OCI-M2 (cell line): ENCODE data around the gene ZNF280B.

ENCODE experiments used
- DNase-seq: peaks from one replicate; lab custom pipeline; 2025; ENCODE audit not compliant: unreplicated experiment; lab: John Stamatoyannopoulos, UW

ZNF280B gene, protein sequence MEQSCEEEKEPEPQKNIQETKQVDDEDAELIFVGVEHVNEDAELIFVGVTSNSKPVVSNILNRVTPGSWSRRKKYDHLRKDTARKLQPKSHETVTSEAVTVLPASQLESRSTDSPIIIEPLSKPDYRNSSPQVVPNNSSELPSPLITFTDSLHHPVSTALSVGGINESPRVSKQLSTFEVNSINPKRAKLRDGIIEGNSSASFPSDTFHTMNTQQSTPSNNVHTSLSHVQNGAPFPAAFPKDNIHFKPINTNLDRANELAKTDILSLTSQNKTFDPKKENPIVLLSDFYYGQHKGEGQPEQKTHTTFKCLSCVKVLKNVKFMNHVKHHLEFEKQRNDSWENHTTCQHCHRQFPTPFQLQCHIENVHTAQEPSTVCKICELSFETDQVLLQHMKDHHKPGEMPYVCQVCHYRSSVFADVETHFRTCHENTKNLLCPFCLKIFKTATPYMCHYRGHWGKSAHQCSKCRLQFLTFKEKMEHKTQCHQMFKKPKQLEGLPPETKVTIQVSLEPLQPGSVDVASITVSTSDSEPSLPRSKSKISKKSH

DNA sequence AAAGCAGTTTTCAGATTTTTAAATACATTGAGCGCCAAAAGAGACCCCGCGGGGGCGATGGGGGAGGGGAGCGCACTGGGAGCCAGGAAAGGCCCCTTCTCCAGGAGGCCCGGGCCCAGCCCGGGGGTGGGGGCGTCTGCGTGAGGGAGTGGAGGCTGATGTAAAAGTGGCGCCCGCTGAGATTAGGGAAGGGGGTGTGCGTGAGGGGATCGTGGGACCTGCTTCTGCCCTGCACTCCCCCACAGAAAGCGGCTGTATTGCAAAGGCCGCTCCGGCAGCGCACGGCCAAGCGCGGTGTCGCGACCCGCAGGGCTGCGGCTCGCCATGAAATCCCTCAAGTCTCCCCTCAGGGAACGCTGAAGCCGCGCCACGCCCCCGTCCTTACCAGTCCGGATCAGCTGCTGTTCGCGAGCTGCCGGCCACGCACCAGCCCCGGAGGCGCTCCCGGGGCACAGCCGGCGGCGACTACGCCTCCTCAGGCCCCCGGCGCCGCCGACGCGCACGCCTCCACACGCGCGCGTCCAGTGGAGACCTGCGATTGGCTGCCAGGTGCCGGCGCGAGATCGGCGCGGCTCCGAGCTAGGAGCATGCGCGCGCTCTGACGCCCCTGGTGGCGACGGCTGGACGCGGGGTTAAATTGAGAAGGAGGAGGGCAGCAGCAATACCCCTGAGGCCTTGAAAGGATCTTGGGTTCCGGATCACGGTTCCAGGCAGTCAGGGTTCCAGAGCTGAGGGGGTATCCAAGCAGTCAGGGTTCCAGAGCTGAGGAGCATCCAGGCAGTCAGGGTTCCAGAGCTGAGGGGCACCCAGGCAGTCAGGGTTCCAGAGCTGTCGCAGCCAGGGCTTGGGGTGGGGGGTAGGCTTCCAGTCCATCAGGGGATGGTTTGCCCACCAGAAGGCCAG is at the start of gene ZNF280B:
TSS of gene ZNF280B (minus strand) at position 469 of the 903 bp plus-strand sequence. CDS start 19,344 bp downstream, outside the sequence.
- no peak for DNase-seq

DNA sequence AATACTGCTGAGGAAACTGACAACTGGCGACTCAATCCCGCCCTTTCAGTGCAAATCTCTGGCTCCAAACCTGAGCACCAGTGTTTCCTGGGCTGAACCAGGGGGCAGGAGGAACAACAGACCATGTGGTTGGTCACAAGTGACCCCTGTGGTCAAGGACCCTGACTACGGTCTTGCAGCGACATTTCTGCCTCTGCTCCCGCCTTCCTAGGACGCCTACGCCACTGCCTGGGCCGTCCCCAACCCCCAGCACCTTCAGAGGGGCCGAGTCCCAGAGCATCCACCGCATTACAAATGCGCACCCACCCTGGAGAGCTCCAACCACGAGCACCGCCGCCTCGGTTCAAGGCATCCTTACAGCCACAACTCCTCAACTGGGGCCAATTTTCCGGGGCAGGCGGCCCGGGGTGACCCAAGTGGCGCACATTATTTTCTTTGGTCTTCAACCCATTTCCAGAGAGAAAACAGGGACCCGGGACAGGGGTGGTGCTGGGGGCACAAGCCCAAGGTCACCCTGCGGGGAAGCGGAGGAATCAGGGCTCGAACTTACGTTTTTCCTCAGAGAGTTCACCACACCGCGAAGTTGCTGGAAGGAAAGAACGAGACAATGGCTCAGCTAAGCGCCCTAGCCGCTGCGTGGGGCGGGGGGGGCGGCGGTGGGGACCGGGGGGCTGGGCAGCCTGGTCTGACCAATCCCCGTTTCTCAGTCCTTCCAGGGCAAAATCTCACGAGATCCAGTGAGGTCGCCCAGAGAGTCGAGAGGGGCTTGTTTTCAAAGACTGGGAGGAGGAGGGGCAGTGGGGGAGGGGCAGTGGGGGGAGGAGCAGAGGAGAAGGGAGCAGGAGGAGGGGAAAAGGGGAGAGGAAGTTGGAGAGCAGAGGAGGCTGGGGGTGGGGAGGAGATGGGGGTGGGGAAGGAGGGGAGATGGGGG is 48.7 kb upstream of the ZNF280B start:
- no peak for DNase-seq

DNA sequence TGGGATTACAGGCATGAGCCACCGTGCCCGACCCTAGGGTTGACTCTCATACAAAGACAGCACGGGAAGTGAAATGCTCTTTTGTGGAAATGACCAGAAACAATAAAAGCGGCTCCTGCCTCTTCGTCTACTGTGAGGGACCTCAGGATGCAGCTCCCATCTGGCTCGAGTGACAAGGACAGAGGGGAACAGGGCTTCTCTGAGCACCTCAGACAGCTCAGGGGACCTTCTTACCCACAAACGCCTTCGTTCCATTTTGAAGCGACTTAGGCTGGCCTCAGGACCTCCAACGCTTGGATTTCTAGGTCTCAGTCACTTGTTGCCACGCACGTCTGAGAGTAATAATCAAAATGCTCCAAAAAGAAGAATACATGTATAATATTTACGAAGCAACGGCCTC is 48.0 kb upstream of the ZNF280B start:
- no peak for DNase-seq

DNA sequence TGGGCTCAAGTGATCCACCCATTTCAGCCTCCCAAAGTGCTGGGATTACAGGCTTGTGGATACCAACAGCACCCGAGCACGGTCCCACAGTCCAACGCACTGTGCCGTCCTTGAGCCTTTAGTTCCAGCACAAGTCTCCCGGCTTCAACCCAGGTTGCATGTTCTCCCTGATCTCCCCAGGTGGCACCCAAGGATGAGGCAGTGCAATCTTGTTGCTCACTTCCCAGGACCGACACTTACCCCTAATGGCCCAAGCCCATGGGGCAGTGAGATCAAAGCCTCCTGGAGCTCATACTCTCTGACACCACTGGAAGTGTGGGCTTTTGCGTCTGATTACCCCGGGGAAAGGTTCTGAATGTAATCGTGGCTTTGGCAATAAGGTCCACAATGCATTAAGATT is 47.1 kb upstream of the ZNF280B start:
- no peak for DNase-seq

DNA sequence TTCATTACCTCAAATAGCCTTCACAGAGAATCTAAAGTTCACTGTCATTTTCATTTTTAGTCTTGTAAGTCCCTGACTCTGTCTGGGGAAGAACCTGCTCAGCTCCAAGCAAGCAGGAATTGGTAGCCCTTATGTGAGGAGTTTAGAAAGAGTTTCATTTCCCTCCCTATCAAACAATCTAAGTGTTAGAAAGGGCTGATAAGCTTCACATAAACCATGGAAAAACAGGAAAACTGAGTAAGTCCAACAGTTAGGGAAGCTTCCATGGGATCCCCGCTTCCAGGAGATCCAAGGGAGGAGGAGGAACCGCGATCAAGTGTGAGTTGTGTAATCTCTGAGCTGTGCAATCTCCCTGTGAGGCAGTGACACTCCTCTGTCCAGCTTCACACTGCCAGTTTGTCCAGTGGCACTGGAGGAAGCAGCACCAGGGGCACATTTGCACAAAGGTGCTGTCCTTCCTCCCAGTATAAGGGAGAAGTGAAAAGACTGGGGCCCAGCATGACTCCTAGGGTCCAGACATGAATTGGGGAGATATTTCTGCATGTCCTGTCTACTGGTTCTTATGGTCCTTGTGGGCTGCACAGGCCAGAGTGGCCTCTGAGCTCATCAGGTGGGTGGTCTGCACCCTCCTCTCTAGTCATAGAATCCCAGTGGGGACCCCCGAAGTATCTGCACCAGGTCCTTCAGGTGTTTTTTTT is 46.2 kb upstream of the ZNF280B start:
- DNase-seq, result no peak

DNA sequence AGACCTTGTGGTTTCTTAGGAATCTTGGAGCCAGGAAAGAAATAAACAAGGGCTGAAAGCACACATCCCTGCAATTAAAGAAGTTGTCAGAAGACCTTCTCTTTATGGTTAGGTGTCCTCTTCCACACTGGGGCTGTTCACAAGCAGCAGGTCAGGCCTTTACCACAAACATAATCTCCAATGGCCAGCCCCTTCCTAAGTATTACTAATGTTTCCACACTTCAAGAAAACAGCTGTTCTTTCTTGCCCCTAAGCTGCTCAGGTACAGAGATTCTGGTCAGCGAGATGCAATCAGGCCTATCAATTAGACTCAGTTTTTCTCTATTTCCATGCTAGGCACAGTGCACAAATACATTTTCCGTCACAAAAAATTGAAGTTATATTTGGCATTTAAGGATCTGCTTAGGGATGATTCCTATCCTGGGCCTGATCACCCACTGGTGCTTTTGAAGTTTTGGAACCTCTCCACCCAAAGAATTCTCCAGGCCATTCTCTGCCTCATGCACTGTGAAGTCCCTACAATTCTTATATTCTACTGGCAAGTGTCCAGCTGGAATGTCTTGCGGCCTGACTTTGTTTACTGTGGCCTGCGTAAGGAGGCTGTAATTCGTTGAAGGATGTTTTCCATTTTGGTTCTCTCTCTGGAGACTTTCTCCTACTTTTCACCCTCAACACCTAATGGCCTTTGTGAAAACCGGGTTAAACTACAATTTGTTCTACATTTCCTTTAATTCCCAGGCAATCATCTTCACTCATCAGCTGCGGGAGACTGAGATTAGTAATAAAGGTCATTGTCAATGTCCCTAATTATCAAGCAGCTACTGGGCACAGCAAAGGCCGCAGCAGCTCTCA is 45.4 kb upstream of the ZNF280B start:
- no peak for DNase-seq

DNA sequence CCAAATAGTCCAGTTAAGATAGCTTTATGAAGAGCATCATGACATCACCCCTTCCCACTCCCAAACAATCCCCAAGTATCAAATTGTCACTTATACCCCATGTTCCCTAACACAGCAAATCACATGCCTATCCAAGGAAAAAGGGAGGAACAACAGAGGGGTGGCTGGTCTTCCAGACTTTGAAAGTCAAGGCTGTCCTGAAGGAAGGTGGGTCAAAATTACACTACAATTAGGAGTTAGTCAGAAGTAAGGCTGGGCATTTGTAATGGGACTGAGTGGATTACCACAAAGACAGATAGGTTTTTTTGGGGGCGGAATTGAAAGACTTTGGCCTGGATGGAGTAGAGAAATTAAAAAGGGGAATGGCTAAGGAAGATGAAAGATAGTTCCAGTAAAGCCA is 44.6 kb upstream of the ZNF280B start:
- no peak for DNase-seq

DNA sequence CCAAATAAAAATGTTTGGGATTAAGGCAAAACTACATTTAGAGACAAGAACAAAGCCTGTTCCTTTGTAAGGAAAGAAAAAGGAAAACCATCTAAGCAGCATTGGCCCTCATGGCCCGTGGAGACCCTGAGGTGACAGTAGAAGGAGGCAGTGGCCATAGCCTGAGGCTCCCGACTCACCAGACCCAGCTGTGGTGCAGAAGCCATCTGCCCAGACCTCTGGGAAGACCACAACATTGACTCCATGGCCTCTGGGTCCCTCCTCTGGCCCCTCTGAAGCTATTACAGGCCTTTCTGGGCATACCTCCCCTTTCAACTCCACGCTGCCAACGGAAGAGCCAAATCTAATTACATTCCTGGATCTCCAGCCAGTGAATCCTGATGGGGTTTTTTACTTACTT is 44.1 kb upstream of the ZNF280B start:
- no peak for DNase-seq

DNA sequence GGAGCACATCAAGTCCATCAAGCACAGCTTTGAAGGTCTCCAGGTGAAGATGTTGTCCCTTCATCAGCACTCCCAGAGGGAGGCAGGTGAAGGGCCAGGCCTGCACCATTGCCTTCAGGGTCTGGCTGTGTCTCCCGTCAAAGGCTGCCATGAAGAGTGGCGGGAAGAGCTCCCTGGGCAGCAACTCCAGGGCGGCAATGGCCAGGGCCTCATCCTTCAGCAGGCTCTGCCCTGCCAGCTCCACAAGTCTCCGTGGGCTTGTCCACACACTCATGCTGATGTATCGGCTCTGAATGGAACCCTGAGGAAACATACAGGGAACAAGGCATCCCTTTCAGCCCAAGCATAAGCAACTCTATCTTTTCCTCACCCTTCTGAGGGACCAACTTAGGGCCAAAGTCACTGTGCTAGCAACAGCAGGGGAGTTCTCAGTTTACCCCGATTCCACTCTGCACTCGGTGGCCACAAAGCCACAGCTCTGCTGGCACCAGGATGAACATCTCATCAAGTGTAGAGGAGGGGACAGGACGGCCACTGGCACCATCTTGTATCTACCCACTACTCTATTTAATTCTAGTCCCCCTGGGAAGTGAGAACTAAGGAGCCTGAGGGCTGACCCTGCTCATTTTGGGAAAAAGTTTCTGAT is 42.4 kb upstream of the ZNF280B start:
- no peak for DNase-seq

DNA sequence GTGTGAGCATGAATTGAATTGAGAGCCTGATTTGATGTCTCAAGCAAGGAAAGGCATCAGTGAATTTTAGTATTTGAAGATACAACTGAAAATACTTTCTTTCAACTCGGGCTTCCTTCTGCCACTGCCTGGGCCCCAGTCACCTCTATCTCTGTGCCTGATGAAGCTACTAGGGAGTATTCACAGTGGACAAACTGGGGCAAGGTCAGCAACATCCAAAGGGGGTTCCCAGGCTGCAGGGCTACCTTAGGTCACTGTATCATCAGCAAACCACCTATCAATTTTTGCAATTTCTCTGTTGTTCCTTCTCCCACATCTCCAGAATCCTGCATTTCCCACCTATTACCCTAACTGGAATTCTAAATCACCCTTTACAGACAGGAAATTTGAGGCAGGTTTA is 40.4 kb upstream of the ZNF280B start:
- no peak for DNase-seq

DNA sequence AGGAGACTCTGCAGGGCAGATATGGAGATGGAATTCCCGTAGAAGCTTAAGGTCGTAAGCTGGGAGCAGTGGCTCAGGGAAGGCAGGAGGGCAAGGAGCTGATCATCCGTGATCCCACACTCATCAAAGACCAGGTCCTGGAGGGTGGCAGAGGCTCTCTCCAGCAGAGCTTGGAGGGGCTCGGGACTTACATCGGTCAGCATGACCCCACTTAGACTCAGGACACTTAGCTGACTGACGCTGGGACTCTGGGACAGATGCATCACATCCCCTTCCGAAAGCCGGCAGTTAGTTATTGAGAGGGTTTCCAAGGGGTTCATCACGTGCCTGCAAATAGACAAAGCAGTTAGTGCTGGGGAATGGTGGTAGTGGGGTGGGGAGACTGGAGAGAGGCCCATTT is 39.8 kb upstream of the ZNF280B start:
- no peak for DNase-seq

DNA sequence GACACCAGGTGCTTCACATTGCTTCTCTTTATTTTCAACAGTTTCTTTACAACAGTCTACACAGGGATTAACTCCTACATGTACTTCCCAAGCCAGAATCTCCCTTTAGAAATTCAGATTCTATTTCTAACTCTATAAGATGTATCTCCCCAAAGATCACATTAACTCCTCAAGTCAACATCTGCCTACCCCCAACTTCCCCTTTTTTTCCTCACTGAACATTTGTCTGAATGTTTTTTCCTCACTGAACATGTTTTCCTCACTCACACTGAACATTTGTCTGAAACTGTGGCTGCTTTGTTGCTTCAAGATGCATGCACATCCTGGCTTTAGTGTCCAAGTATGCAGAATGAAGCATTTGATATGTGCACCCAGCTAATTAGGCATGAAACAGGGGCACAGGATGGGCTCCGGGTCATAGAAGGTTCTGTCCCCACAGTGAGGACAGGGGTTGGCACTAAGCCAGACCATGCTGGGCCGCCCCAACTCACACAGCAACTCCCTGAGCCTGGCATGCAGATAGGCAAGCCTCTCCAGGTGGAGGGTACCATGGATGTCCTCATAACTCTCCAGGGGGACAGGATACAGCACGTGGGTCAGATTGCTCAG is 39.3 kb upstream of the ZNF280B start:
- DNase-seq, result no peak

DNA sequence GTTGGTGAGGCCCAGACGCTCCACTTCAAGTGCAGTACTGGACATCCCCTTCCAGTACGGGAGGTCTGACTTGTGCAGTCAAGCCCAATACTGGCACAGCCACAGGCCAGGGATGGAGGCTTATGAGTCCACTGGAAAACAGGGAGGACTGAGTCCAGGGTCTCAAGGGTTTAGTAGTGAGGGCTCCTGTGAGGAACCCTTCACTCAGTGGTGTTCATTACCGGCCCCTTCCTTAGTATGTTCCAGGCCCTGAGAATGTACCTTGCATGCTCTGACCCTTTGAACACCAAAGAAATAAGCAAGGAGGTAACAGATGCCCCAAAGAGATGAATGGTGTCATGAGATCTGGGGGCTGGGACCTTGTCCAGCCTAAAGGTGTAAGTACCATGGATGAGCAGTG is 38.7 kb upstream of the ZNF280B start:
- DNase-seq, result no peak

DNA sequence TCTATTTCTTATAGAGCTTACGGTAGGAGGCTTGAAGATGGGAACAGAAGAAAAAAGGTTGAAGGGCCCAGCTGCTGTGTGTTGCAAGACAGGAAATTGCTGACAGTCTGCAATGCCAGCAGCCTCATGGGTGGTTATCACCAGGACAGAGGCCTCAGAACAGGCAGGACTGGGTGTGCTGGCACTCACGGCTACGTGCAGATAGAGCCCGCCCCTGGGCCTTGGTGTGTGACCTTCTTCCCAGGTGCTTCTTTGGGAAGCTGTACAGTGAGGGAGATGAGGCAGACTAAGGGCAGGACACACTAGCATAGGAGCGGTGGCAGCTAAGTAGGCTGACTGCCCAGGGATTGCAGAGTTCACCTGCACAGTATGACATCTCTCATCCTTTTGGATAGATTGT is 37.9 kb upstream of the ZNF280B start:
- DNase-seq, result no peak

DNA sequence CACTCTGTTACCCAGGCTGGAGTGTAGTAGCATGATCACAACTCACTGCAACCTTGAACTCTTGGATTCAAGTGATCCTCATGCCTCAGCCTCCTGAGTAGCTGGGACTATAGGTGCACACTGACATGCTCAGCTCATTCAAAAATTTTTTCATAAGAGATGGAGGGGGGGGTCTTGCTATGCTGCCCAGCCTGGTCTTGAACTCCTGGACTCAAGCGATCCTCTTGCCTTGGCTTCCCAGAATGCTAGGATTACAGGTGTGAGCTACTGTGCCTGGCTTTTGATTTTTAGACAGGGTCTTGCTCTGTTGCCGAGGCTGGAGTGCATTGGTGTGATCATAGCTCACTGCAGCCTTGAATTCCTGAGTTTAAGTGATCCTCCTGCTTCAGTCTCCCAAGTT is 36.5 kb upstream of the ZNF280B start:
- DNase-seq, result no peak

DNA sequence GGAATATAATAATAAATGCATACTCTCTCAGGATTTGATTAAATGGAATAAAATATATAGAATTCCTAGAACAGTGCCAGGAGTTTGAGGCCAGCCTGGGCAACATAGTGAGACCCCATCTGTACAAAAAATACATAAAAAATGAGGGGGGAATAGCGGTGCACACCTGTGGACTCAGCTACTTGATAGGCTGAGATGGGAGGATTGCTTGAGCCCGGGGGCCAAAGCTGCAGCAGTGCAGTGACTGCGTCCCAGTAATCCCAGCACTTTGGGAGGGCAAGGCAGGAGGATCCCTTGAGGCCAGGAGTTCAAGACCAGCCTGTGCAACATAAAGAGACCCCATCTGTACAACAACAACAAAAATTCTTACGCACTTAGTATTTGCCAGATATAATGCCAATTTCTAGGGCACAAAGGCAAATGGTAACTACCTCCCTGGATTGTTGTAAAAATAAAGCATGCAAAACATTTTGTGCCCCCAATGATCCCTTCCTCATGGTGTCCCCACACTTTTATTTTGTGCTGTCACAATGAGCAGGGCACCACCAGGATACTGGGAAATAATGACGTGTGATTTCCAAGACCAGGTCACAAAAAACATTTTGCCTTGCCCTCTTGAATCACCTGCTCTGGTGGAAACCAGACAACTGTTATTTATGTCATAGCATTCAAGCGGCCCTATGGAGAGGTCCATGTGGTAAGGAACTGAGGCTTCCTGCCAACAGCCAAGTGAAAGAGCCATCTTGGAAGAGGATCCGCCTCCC is 29.9 kb upstream of the ZNF280B start:
- DNase-seq, result no peak

DNA sequence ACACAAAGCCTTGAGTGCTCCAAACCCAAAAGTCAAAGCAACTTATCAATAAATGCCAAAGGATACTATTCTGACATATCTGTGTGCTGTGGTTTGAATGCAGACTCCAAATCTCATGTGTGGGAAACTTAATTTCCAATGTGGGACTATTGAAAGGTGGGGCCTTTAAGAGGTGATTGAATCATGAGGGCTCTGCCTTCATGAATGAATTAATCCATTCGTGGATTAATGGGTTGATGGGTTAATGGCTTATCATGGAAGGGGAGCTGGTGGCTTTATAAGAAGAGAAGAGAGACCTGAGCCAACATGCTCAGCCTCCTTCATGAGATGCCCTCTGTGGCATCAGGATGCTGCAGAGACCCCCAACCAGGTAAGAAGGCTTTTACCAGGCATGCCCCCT is 28.4 kb upstream of the ZNF280B start:
- no peak for DNase-seq

DNA sequence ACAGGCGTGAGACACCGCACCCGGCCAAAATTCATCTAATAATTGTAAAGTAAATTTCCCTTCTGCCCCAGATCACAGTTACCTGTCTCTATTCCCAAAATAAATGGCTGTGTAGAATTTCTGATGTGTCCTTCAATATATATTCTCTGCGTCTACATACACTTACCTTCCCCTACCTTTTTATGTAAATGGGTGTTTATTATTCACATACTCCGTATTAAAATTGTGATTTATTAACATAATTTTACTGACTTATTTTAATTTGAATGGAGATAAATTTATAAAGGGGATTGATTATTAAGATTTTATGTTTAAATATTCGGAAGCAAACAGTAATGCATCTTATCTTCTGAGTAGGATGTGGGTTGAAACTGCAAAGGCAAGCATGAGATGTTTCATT is 28.0 kb upstream of the ZNF280B start:
- DNase-seq, result no peak
